K562 (cell line): ENCODE data around the gene TMEM11. TPM values are rescaled to one million over a fixed set of nuclear protein-coding genes. Genes with fewer than 3 reads are reported as not detected.

ENCODE experiments used
- CHD4 ChIP-seq: fragments of 200-600 bp; sonication (generic); IDR thresholded peaks from 3 replicates; pipeline ENCODE4 v1.6.1; 2012; ENCODE audit warnings: low read depth, mild to moderate bottlenecking, mixed read lengths, low read length, inconsistent platforms; ENCODE audit not compliant: insufficient read depth, insufficient replicate concordance, poor library complexity, severe bottlenecking
- ELF1 ChIP-seq: fragments of 200-800 bp; sonication (Bioruptor generic); IDR thresholded peaks from 2 replicates; pipeline ENCODE4 v1.6.1; 2016; ENCODE audit warnings: missing genetic modification characterization, missing compliant biosample characterization
- HNRNPUL1 ChIP-seq: fragments of 200-400 bp; formaldehyde crosslinking; IDR thresholded peaks from 2 replicates; pipeline ENCODE4 v1.6.1; 2017; ENCODE audit warnings: low read length
- IRF2 ChIP-seq: sonication (generic); formaldehyde crosslinking; IDR thresholded peaks from 2 replicates; pipeline ENCODE4 v1.8.1; 2022; ENCODE audit warnings: mild to moderate bottlenecking, missing genetic modification reagents
- MCM3 ChIP-seq: fragments of 450-650 bp; IDR thresholded peaks from 2 replicates; pipeline ENCODE4 v1.6.1; 2016
- NUFIP1 ChIP-seq: fragments of 450-650 bp; IDR thresholded peaks from 2 replicates; pipeline ENCODE4 v1.6.1; 2018; ENCODE audit not compliant: partially characterized antibody
- PCBP1 ChIP-seq: fragments of 200-400 bp; formaldehyde crosslinking; IDR thresholded peaks from 2 replicates; pipeline ENCODE4 v1.6.1; 2018; ENCODE audit warnings: mild to moderate bottlenecking, low read depth, low read length; ENCODE audit not compliant: poor library complexity, severe bottlenecking
- PML ChIP-seq: IDR thresholded peaks from 2 replicates; pipeline ENCODE4 v1.6.1; 2012; ENCODE audit warnings: low read length, inconsistent platforms
- POLR2AphosphoS5 ChIP-seq: IDR thresholded peaks from 2 replicates; pipeline ENCODE4 v1.6.1; 2011; ENCODE audit warnings: mild to moderate bottlenecking, low read depth, low read length, moderate library complexity; ENCODE audit not compliant: control insufficient read depth, insufficient read depth
- POLR3G ChIP-seq: IDR thresholded peaks from 2 replicates; pipeline ENCODE4 v1.6.1; 2011; ENCODE audit not compliant: insufficient read length, insufficient replicate concordance; ENCODE audit errors: extremely low read depth
- RAD21 ChIP-seq, 2 experiments: fragments of 250-450 bp in 1 of 2; fragments of 450-650 bp in 1 of 2; sonication (Bioruptor Pico) in 1 of 2; formaldehyde crosslinking in 1 of 2; IDR thresholded peaks in 1 of 2; conservative IDR thresholded peaks in 1 of 2; 2 replicates each; pipeline versions ENCODE4 v1.4.0 to v1.8.0; 2020 to 2022; ENCODE audit warnings: mild to moderate bottlenecking in 2 of 2, moderate library complexity in 1 of 2
- RBM34 ChIP-seq: fragments of 200-400 bp; formaldehyde crosslinking; IDR thresholded peaks from 2 replicates; pipeline ENCODE4 v1.6.1; 2018; ENCODE audit warnings: low read length, borderline replicate concordance; ENCODE audit not compliant: insufficient read depth
- TBL1XR1 ChIP-seq, 2 experiments: IDR thresholded peaks; 2 replicates each; pipeline ENCODE4 v1.6.1; 2012; ENCODE audit warnings: improper control_type of control experiment in 2 of 2, low read length in 2 of 2, mild to moderate bottlenecking in 1 of 2
- TCF3 ChIP-seq: sonication (generic); formaldehyde crosslinking; IDR thresholded peaks from 2 replicates; pipeline ENCODE4 v1.4.0; 2020; ENCODE audit warnings: mild to moderate bottlenecking, missing genetic modification reagents
- TRIM24 ChIP-seq, 2 experiments: fragments of 450-650 bp; IDR thresholded peaks; 2 replicates each; pipeline ENCODE4 v1.6.1; 2016
- ZEB2 ChIP-seq: fragments of 450-650 bp; IDR thresholded peaks from 2 replicates; pipeline ENCODE4 v1.6.1; 2016
- ZKSCAN3 ChIP-seq: fragments of 250-450 bp; sonication (Bioruptor Pico); IDR thresholded peaks from 2 replicates; pipeline ENCODE4 v1.4.0; 2020
- ZNF146 ChIP-seq: IDR thresholded peaks from one replicate; pipeline ENCODE4 v1.6.1; 2018; ENCODE audit warnings: missing compliant biosample characterization; ENCODE audit not compliant: unreplicated experiment
- ZNF398 ChIP-seq: fragments of 250-450 bp; sonication (Bioruptor Pico); IDR thresholded peaks from 2 replicates; pipeline ENCODE4 v1.8.0; 2021; ENCODE audit warnings: moderate library complexity, mild to moderate bottlenecking, inconsistent platforms
- polyA plus RNA-seq, 8 experiments: library from polyadenylated mRNA; depleted of rRNA in 4 of 8; stranded (reverse) in 5 of 8; unstranded in 3 of 8; fragments of >200 nt; fragmentation: Nextera tagmentation in 2 of 8; fragmentation: Illumina TruSeq in 1 of 8; extraction: Ambion mirVana in 2 of 8; extraction: Trizol in 1 of 8; gene quantifications; 2 replicates each; pipeline versions ENCODE4 v1.2.1 to v1.2.3, GENCODE V29; 2011 to 2014; ENCODE audit warnings: inconsistent platforms in 1 of 8, missing spikeins in 1 of 8
- total RNA-seq, 7 experiments: library from RNA; depleted of rRNA in 6 of 7; stranded (reverse); fragments of >200 nt in 6 of 7; fragmentation: Illumina TruSeq in 2 of 7; extraction: Trizol in 2 of 7; gene quantifications; 2 replicates each; pipeline versions ENCODE4 v1.2.1 to v1.2.3, GENCODE V29; 2011 to 2021; ENCODE audit warnings: low replicate concordance in 1 of 7
- TF ChIP-seq, protein P1 (sequence below): fragments of 250-450 bp; sonication (Bioruptor Pico); IDR thresholded peaks from 2 replicates; pipeline ENCODE4 v1.4.0; 2020; ENCODE audit warnings: mild to moderate bottlenecking, moderate library complexity, borderline replicate concordance
- TF ChIP-seq, protein P2 (sequence below): fragments of 250-450 bp; sonication (Bioruptor Pico); IDR thresholded peaks from 2 replicates; pipeline ENCODE4 v1.5.0; 2021
- TF ChIP-seq, protein P3 (sequence below), 2 experiments: fragments of 450-650 bp; conservative IDR thresholded peaks; 2 replicates each; pipeline ENCODE4 v1.6.1; 2017; ENCODE audit warnings: mild to moderate bottlenecking in 2 of 2, moderate library complexity in 2 of 2

The TMEM11 gene
- total and polyA plus RNA-seq, 9 of the 15 experiments (the other 6 are each of a cell fraction or from before 2014, with no cell fraction given), result 12.0 to 40.7 (median 30.0) TPM

GRCh38 chr17:21214015-21214776, at the start of gene TMEM11 (continued):
- no peak for TF ChIP-seq MCM3
- TF ChIP-seq PCBP1, result no peak
- TF ChIP-seq CHD4, result no peak
- no peak for TF ChIP-seq HNRNPUL1
- TF ChIP-seq TRIM24 (IDR thresholded peaks at IDR 0.05), result no peak
- no peak for TF ChIP-seq RBM34
- TF ChIP-seq ZEB2, result no peak
- TF ChIP-seq, protein P1, sequence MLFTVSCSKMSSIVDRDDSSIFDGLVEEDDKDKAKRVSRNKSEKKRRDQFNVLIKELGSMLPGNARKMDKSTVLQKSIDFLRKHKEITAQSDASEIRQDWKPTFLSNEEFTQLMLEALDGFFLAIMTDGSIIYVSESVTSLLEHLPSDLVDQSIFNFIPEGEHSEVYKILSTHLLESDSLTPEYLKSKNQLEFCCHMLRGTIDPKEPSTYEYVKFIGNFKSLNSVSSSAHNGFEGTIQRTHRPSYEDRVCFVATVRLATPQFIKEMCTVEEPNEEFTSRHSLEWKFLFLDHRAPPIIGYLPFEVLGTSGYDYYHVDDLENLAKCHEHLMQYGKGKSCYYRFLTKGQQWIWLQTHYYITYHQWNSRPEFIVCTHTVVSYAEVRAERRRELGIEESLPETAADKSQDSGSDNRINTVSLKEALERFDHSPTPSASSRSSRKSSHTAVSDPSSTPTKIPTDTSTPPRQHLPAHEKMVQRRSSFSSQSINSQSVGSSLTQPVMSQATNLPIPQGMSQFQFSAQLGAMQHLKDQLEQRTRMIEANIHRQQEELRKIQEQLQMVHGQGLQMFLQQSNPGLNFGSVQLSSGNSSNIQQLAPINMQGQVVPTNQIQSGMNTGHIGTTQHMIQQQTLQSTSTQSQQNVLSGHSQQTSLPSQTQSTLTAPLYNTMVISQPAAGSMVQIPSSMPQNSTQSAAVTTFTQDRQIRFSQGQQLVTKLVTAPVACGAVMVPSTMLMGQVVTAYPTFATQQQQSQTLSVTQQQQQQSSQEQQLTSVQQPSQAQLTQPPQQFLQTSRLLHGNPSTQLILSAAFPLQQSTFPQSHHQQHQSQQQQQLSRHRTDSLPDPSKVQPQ (CRISPR knock-in tag), result no peak
- no peak for TF ChIP-seq POLR2AphosphoS5
- no peak for TF ChIP-seq NUFIP1
- TF ChIP-seq POLR3G, result no peak
- TF ChIP-seq IRF2, result no peak
- TF ChIP-seq TCF3, result no peak
- TF ChIP-seq PML, result peak; percentile 33; the same call in 1 of the 2 replicates
- TF ChIP-seq ZNF398 (CRISPR knock-in tag), result no peak
- TF ChIP-seq RAD21 (CRISPR knock-in tag; conservative IDR thresholded peaks at IDR 0.05 in 1 of 2, IDR thresholded peaks at IDR 0.05 in 1 of 2), result no peak
- TF ChIP-seq, protein P2, sequence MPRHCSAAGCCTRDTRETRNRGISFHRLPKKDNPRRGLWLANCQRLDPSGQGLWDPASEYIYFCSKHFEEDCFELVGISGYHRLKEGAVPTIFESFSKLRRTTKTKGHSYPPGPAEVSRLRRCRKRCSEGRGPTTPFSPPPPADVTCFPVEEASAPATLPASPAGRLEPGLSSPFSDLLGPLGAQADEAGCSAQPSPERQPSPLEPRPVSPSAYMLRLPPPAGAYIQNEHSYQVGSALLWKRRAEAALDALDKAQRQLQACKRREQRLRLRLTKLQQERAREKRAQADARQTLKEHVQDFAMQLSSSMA (CRISPR knock-in tag), result no peak
- TF ChIP-seq ELF1 (tag), result peak; percentile 65
- TF ChIP-seq, protein P3, sequence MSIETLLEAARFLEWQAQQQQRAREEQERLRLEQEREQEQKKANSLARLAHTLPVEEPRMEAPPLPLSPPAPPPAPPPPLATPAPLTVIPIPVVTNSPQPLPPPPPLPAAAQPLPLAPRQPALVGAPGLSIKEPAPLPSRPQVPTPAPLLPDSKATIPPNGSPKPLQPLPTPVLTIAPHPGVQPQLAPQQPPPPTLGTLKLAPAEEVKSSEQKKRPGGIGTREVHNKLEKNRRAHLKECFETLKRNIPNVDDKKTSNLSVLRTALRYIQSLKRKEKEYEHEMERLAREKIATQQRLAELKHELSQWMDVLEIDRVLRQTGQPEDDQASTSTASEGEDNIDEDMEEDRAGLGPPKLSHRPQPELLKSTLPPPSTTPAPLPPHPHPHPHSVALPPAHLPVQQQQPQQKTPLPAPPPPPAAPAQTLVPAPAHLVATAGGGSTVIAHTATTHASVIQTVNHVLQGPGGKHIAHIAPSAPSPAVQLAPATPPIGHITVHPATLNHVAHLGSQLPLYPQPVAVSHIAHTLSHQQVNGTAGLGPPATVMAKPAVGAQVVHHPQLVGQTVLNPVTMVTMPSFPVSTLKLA (conservative IDR thresholded peaks at IDR 0.05), result peak; percentile 8 to 74; a peak in 3 of 4 replicates
- no peak for TF ChIP-seq TBL1XR1 (IDR thresholded peaks at IDR 0.05; ENCODE audit: low read length in 2 of 2)
- TF ChIP-seq ZKSCAN3 (CRISPR knock-in tag), result no peak
- TF ChIP-seq ZNF146, result no peak
